ENCODE measurements around the gene NUTM1.
A peak's percentile ranks its signal among the peaks of the same experiment; 100 is the strongest.
"Not testable (repeated sequence)": the region's sequence is repeated elsewhere in the genome, so short reads cannot be mapped to it uniquely, and the experiment has no call there.

The NUTM1 gene

GRCh38 chr15:34336231-34336990 lies 6.7 kb upstream of the NUTM1 start:
- no peak for DNase-seq (ENCODE audit: low read depth in 2 of 2)

DNA sequence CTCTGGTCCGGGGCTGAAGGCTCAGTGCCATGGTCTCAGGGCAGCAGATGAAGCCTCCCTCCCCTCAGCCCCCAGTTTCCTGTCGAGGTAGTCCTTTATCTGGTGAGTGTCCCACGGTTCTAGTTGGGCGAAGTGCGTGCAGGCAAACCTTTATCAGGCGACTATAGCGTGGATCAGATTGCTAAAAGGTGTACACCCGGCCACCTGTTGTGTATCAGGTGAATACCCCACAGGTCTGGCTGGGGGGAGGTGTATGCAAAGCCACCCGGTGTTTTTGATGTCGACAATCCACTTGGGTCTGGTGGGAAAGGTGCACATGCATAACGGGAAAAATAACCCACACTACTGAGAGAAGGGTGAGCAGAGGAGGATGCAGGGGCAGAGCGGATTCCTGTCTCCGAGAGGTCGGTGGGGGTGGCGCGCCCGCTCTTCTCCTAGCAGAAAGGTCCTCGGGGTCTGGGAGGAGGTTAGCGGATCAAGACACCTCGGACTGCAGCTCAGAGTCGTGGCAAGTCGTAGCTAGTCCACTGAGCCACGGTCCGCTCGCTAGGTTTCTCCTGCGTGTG lies 6.0 kb upstream of the NUTM1 start:
- no peak for DNase-seq (ENCODE audit: low read depth in 2 of 2)

DNA sequence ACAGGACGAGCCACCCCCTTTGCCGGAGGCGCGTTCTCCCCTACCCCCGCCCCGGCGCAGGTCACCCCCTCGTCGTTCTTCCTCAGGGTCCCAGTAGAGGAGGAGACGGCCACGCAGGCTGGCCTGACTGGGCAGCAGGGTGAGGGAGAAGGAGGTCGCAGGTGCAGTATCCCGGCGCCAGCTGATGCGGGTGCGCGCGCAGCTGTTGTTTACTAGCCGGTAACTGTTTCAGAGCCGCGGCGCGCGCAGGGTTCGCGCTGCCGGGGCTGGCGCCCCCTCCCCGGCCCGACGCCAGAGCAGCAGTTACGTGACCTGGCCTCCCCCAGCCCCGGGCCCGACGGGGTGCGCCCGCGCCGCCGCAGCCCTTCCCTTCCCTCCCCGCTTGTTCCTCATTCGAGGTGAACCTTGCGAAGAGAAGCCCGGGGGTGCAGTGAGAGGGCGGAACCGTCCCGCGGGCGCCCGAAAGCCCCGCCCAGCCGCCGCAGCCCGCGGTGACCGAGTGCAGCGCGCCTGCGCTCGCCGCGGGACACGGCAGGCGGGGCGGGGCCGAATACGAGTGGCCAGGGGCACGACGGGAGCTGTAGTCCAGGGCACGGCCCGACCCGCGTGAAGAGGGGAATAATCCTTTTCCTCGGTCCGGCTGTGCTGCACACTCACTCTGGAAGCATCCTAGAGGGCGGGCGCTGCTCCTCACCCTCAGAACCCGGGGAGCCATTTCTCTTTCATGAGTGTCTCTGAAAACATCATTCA lies 5.4 kb upstream of the NUTM1 start, which contains the start of gene SLC12A6:
SLC12A6 (minus strand) TSS at position 225 of the 750 bp plus-strand sequence. CDS start 1,101 bp downstream, outside the sequence.
- peak; percentile 76 to 80 for DNase-seq (ENCODE audit: low read depth in 2 of 2)

DNA sequence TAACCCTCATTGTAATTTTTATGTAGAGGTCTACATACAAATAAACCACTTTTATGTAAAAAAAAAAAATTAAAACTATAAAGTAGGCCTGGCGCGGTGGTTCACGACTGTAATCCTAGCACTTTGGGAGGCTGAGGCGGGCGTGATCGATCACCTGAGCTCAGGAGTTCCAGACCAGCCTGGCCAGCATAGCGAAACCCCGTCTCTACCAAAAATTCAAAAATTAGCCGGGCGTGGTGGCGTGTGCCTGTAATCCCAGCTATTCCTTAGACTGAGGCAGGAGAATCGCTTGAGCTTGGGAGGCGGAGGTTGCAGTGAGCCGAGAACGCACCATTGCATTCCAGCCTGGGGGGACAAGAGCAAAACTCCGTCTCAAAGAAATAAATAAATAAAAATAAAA lies 4.8 kb upstream of the NUTM1 start:
- no peak for DNase-seq (ENCODE audit: low read depth in 2 of 2)

DNA sequence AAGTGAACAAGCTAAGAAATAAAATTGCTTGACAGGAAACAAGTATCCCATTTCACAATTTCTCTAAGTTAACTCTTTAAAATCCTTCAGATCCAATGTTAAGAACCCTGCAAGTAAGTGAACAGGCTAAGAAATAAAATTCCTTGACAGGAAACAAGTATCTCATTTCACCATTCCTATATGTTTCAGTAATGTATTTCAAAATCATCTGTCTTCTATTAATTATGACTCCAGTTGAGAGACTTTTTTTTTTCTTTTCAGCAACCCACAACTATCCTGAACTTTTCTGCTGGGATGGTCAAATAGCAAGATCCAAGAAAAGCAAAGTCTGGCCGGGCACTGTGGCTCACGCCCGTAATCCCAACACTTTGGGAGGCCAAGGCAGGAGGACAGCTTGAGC lies 3.2 kb upstream of the NUTM1 start:
- DNase-seq (ENCODE audit: low read depth in 2 of 2) = no peak

GRCh38 chr15:34341381-34342212 lies 1.5 kb upstream of the NUTM1 start:
- no peak for DNase-seq (ENCODE audit: low read depth in 2 of 2)

GRCh38 chr15:34342213-34342736 lies 840 bp upstream of the NUTM1 start:
- not testable (repeated sequence) for DNase-seq (ENCODE audit: low read depth in 2 of 2)

GRCh38 chr15:34347951-34348638 lies 5.0 kb downstream of the NUTM1 start:
- no peak for DNase-seq (ENCODE audit: low read depth in 2 of 2)

GRCh38 chr15:34348735-34349300 lies 5.7 kb downstream of the NUTM1 start:
- DNase-seq (ENCODE audit: low read depth in 2 of 2) = no peak

GRCh38 chr15:34349769-34350168 lies 6.7 kb downstream of the NUTM1 start:
- DNase-seq (ENCODE audit: low read depth in 2 of 2) = no peak

DNA sequence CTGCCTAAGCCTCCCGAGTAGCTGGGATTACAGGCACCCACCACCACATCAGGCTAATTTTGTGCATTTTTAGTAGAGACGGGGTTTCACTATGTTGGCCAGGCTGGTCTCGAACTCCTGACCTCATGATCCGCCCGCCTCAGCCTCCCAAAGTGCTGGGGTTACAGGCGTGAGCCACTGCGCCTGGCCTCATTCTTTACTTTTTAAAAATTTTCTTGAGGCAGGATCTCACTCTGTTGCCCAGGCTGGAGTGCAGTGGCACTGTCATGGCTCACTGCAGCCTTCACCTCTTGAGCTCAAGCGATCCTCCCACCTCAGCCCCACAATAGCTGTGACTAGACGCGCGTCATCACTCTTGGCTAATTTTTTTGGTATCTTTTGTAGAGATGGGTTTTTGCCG lies 9.9 kb downstream of the NUTM1 start:
- DNase-seq (ENCODE audit: low read depth in 2 of 2) = not testable (repeated sequence)

DNA sequence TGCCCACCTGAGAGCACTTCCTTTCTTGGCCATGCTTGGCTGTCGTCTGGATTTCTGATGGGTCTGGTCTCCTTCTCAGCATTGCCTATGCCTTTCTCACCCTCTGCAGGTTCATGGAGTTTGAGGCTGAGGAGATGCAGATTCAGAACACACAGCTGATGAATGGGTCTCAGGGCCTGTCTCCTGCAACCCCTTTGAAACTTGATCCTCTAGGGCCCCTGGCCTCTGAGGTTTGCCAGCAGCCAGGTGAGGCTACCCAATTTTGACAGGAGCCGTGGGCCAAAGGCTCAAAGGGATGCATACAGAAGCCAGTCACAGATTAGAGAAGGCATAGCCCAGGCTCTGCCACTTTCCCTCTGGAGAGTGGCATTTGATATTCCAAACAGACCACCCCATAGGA lies 10.5 kb downstream of the NUTM1 start:
- DNase-seq (ENCODE audit: low read depth in 2 of 2) = no peak

DNA sequence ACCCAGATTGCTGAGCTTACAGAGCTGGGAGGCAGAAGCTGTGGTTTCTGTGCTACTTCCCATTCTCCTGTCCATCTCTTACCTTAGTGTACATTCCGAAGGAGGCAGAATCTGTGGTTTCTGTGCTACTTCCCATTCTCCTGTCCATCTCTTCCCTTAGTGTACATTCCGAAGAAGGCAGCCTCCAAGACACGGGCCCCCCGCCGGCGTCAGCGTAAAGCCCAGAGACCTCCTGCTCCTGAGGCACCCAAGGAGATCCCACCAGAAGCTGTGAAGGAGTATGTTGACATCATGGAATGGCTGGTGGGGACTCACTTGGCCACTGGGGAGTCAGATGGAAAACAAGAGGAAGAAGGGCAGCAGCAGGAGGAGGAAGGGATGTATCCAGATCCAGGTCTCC lies 11.2 kb downstream of the NUTM1 start:
- DNase-seq (ENCODE audit: low read depth in 2 of 2) = no peak

DNA sequence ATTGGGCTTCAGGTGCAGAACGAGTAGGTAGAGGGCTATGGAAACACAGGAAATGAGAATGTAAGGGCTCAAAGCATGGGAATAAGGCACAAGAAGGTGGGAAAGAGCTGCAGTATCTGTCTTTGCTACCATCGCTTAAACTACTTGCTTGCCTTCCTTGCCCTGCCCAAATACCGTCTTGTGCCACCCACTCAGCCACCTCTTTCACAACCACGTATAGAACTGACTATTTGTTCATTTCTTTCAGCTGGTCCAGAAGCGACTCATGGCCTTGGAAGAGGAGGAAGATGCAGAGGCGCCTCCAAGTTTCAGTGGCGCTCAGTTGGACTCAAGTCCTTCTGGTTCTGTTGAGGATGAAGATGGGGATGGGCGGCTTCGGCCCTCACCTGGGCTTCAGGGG lies 12.1 kb downstream of the NUTM1 start:
- DNase-seq (ENCODE audit: low read depth in 2 of 2) = no peak

DNA sequence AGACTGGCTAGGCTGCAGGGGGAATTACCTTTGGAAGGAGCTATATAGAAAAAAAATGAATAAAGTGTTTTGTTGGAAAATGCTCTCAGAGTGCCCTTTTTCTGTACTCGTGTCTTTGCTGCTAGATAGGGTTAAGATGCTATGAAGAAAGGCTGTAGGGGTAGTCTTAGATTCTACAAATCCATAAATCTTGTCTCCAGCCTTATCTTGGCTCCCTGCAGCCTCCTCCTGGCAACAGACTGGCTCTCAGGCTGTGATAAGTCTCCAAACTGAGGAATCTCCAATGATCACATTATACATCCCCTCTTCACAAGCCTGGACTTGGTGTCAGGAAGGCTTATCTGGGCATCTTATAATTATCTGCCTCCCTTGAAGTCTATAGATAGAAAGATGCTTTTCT lies 14.5 kb downstream of the NUTM1 start:
- DNase-seq (ENCODE audit: low read depth in 2 of 2) = no peak

DNA sequence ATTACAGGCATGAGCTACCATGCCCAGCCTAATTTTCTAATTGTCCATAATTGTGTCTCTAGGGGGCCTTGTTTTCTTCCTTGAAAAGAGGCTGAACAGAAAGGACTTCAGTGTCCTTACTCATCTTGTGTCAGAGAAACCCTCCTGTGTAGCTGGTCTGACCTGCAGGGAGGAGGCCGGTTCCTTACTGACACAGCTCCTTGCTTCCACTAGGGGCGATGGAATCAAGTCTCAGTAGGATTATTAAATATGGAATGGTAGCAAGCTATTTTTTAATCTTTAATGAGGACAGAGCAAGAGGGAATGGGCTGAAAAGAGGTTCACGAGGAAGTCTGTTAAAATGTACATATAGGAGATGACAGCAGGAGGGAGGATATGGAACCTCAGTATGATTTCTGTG lies 15.3 kb downstream of the NUTM1 start:
- no peak for DNase-seq (ENCODE audit: low read depth in 2 of 2)

DNA sequence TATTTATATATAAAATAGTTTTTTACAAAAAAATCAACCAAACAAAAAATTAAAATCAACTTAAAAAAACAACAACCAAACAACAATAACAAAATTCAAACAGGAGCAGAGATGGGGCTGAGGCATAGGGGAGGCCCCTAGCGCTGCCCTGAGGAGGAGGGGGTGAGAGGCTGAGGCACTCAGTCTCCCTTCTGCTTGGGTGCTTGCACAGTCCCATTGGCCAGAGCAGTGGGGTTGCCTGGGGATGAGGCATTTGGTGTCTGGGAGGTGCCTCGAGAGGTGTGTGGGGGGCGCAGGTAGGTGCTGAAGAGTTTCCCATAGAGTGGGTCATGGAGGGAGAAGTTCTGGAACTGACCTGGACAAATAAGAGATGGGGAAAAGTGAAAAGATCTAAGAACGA lies 15.8 kb downstream of the NUTM1 start:
- DNase-seq (ENCODE audit: low read depth in 2 of 2) = no peak

DNA sequence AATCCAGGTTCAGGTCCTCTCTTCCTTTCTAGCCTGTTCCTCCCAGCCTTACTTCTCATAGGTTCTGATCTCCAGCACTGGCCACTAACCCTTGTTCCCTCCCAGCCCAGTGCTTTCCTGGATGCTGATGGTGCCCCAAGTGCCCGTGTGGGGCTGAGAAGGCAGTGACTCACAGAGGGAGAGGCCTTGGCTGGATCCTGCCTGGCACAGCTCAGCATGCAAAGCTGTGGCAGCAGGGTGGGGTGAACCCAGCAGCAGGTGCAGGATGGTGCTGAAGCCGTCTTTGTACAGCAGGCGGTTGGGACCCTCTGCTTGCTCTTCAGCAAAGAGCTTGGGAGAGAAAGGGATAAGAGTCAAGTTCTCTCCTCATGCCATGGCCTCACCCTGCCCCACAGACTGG lies 16.3 kb downstream of the NUTM1 start:
- no peak for DNase-seq (ENCODE audit: low read depth in 2 of 2)

DNA sequence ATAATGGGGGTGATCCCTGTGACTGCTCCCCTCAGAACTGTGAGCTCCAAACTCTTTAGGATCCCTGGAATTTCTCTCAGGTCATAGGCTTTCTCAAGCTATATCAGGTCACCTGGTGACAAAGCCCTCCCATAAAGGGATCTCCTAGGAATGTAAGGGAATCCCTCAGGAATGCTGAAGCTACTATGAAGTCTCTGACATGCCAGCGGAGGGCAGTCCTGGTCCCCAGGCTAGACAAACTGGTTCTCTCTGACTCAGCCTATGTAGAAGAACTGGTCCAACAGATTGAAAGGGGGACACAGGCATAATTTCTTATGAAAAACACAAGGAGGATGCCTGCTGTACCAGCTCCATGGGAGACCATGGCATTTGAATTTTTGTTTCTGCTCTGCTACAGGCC lies 17.2 kb downstream of the NUTM1 start:
- DNase-seq (ENCODE audit: low read depth in 2 of 2) = no peak

- no peak for DNase-seq (ENCODE audit: low read depth in 2 of 2)
Observed at GRCh38 chr15:34361278-34361677, 18.2 kb downstream of the NUTM1 start.

Data from stimulated activated CD4-positive, alpha-beta T cell treated with anti-CD3 and anti-CD28 coated beads, Interleukin-1b, Interleukin-23, amount 100 ng/mL, for 1 hour (primary cell).